Measurements from ENCODE around the gene SORCS2. TPM values are rescaled to one million over a fixed set of nuclear protein-coding genes. Genes with fewer than 3 reads are reported as not detected.

SORCS2 gene
- total RNA-seq, 1 donor from 2014 or later = 7.1 TPM

GRCh38 chr4:7180938-7181337 is 11.4 kb upstream of the SORCS2 start:
- Mint-ChIP-seq H3K4me1 (no peaks in the 10 kb centered on the region), H3K36me3 (peaks cover 7% of the 10 kb centered on the region), H3K9me3 (peaks cover 8% of the 10 kb centered on the region), H3K27me3 (ENCODE audit: low read depth) (peaks cover 1% of the 10 kb centered on the region), H3K4me3 (no peak overlapping the region), H3K27ac (no peak overlapping the region)
- DNase-seq (ENCODE audit: low spot score in 2 of 2, unreplicated experiment in 2 of 2) = no peak
- no peak for TF ChIP-seq CTCF (IDR thresholded peaks at IDR 0.05; ENCODE audit: unreplicated experiment)

- no peak for DNase-seq (ENCODE audit: low spot score in 2 of 2, unreplicated experiment in 2 of 2)
- Mint-ChIP-seq H3K4me1 (no peaks in the 10 kb centered on the region), H3K36me3 (peaks cover 7% of the 10 kb centered on the region), H3K27me3 (ENCODE audit: low read depth) (peaks cover 16% of the 10 kb centered on the region), H3K4me3 (no peak overlapping the region), H3K27ac (no peak overlapping the region), H3K9me3 (peaks cover 8% of the 10 kb centered on the region)
- TF ChIP-seq CTCF (IDR thresholded peaks at IDR 0.05; ENCODE audit: unreplicated experiment) = no peak
These were observed 9.7 kb upstream of the SORCS2 start for GRCh38 chr4:7182616-7183015.

- H3K27me3 Mint-ChIP-seq (ENCODE audit: low read depth) = peaks cover 21% of the 10 kb centered on the region
- no peak for DNase-seq (ENCODE audit: low spot score in 2 of 2, unreplicated experiment in 2 of 2)
- H3K4me3 Mint-ChIP-seq = no peak overlapping the region
- no peaks in the 10 kb centered on the region for H3K4me1 Mint-ChIP-seq
- no peak for TF ChIP-seq CTCF (IDR thresholded peaks at IDR 0.05; ENCODE audit: unreplicated experiment)
- no peak overlapping the region for H3K27ac Mint-ChIP-seq
- peaks cover 7% of the 10 kb centered on the region for H3K36me3 Mint-ChIP-seq
- peaks cover 8% of the 10 kb centered on the region for H3K9me3 Mint-ChIP-seq
These were observed 9.2 kb upstream of the SORCS2 start for GRCh38 chr4:7183161-7183560.

- Mint-ChIP-seq H3K9me3 (peaks cover 8% of the 10 kb centered on the region), H3K27ac (no peak overlapping the region), H3K4me1 (no peaks in the 10 kb centered on the region), H3K36me3 (peaks cover 7% of the 10 kb centered on the region), H3K4me3 (no peak overlapping the region), H3K27me3 (ENCODE audit: low read depth) (peaks cover 29% of the 10 kb centered on the region)
- TF ChIP-seq CTCF (IDR thresholded peaks at IDR 0.05; ENCODE audit: unreplicated experiment) = no peak
- no peak for DNase-seq (ENCODE audit: low spot score in 2 of 2, unreplicated experiment in 2 of 2)
These were observed 8.4 kb upstream of the SORCS2 start for GRCh38 chr4:7183780-7184460.

GRCh38 chr4:7185487-7186030 is 6.8 kb upstream of the SORCS2 start:
- Mint-ChIP-seq H3K4me3 (no peak overlapping the region), H3K36me3 (no peaks in the 10 kb centered on the region), H3K4me1 (no peaks in the 10 kb centered on the region), H3K27me3 (ENCODE audit: low read depth) (peaks cover 45% of the 10 kb centered on the region), H3K27ac (no peak overlapping the region), H3K9me3 (no peaks in the 10 kb centered on the region)
- no peak for DNase-seq (ENCODE audit: low spot score in 2 of 2, unreplicated experiment in 2 of 2)
- peak; percentile 8 for TF ChIP-seq CTCF (IDR thresholded peaks at IDR 0.05; ENCODE audit: unreplicated experiment)

Measured in mesothelial cell of epicardium (in vitro differentiated cells).